ENCODE results near the gene LMBRD2.

DNA sequence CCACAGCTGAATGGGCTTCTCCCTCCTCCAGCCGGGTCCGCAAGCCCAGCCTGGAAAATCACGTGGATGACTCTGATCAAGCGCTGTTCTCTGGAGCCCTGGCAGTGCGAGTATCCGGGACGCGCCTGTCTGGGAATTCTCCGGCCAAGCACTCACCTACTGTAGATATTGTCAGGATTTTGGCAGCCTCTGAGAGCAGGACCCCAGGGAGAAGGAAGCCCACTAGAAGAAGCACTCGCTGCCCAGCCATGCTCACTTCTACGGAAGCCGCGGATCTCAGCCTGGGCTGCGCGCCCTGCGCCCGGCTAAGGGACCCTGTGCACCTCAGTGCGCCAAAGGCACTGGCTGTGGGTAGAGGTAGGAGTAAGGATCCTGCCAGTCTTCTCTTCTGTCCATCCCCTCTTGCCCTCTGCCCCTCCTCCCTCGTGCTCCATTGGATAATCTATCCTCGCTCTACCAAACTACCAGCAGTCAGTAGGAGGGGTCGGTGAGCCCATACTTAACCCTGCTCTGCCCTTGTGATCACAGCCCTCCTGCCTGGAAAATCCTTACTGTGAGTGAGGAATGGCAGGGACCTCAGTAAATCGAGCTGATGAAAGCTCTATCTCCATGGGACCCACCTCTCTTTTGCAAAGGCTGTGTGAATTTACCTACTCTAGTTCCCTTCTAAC, 85.0 kb downstream of the LMBRD2 start, which contains the start of gene UGT3A2:
- TF ChIP-seq, protein P1, sequence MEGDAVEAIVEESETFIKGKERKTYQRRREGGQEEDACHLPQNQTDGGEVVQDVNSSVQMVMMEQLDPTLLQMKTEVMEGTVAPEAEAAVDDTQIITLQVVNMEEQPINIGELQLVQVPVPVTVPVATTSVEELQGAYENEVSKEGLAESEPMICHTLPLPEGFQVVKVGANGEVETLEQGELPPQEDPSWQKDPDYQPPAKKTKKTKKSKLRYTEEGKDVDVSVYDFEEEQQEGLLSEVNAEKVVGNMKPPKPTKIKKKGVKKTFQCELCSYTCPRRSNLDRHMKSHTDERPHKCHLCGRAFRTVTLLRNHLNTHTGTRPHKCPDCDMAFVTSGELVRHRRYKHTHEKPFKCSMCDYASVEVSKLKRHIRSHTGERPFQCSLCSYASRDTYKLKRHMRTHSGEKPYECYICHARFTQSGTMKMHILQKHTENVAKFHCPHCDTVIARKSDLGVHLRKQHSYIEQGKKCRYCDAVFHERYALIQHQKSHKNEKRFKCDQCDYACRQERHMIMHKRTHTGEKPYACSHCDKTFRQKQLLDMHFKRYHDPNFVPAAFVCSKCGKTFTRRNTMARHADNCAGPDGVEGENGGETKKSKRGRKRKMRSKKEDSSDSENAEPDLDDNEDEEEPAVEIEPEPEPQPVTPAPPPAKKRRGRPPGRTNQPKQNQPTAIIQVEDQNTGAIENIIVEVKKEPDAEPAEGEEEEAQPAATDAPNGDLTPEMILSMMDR (IDR thresholded peaks at IDR 0.05): no peak
- TF ChIP-seq EP300 (IDR thresholded peaks at IDR 0.05) (no peak), MYC (IDR thresholded peaks at IDR 0.05; ENCODE audit: borderline replicate concordance, low read length) (no peak), RAD21 (conservative IDR thresholded peaks at IDR 0.05 in 1 of 2, IDR thresholded peaks at IDR 0.05 in 1 of 2) (no peak), SMC3 (IDR thresholded peaks at IDR 0.05) (no peak), MAFK (IDR thresholded peaks at IDR 0.05; ENCODE audit: partially characterized antibody) (no peak), KDM1A (IDR thresholded peaks at IDR 0.05; ENCODE audit: low read depth) (no peak), HOXA7 (CRISPR knock-in tag; IDR thresholded peaks at IDR 0.05) (no peak), POLR2A (IDR thresholded peaks at IDR 0.05; ENCODE audit: low read length) (no peak)
- TF ChIP-seq, protein P2, sequence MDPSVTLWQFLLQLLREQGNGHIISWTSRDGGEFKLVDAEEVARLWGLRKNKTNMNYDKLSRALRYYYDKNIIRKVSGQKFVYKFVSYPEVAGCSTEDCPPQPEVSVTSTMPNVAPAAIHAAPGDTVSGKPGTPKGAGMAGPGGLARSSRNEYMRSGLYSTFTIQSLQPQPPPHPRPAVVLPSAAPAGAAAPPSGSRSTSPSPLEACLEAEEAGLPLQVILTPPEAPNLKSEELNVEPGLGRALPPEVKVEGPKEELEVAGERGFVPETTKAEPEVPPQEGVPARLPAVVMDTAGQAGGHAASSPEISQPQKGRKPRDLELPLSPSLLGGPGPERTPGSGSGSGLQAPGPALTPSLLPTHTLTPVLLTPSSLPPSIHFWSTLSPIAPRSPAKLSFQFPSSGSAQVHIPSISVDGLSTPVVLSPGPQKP (IDR thresholded peaks at IDR 0.05; ENCODE audit: low read depth, low read length): no peak
- TF ChIP-seq, protein P3, sequence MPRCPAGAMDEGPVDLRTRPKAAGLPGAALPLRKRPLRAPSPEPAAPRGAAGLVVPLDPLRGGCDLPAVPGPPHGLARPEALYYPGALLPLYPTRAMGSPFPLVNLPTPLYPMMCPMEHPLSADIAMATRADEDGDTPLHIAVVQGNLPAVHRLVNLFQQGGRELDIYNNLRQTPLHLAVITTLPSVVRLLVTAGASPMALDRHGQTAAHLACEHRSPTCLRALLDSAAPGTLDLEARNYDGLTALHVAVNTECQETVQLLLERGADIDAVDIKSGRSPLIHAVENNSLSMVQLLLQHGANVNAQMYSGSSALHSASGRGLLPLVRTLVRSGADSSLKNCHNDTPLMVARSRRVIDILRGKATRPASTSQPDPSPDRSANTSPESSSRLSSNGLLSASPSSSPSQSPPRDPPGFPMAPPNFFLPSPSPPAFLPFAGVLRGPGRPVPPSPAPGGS (IDR thresholded peaks at IDR 0.05): no peak
